GM10248 (cell line): ENCODE data around the gene ERN1.

Experiments used
- CTCF ChIA-PET: fragments of 300-600 bp; sonication (Branson Sonifier 250); formaldehyde crosslinking; extraction: SDS; loops from one replicate; lab custom pipeline; 2021; ENCODE audit warnings: antibody characterized with exemption; lab: Yijun Ruan, JAX
- POLR2A ChIA-PET: fragments of 350-650 bp; sonication (Branson Sonifier 250); formaldehyde crosslinking; extraction: SDS; loops from one replicate; lab custom pipeline; 2020; ENCODE audit warnings: antibody characterized with exemption; lab: Yijun Ruan, JAX
- DNase-seq: peaks from one replicate; pipeline ENCODE4 v3.0.0; 2012; ENCODE audit errors: extremely low spot score
- TF ChIP-seq, protein P1 (sequence below): IDR thresholded peaks from 2 replicates; pipeline ENCODE4 v1.5.1; 2012; ENCODE audit warnings: mild to moderate bottlenecking, low read depth; ENCODE audit errors: extremely low read depth, missing control alignments, control extremely low read depth

The ERN1 gene

DNA sequence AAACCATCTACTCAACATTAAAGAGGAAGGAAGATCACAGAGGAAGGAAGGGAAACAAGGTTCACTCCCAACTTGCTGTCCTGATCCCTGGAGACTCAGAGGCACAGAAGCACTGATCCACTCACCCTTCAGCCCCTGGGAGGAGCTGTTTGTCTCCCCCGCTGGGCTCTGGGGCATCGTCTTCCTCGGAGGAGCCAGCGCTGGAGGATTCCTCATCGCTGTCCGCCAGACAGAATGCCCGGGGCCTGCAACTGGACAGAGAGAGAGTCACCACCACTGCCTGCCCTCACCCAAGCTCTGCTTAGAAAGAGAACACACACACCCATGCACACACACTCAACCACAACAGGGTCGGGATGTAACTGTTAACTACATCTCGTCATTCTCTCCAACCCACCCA lies 24.8 kb upstream of the ERN1 start:
- DNase-seq: no peak
- POLR2A ChIA-PET: no interaction called here
- TF ChIP-seq, protein P1, sequence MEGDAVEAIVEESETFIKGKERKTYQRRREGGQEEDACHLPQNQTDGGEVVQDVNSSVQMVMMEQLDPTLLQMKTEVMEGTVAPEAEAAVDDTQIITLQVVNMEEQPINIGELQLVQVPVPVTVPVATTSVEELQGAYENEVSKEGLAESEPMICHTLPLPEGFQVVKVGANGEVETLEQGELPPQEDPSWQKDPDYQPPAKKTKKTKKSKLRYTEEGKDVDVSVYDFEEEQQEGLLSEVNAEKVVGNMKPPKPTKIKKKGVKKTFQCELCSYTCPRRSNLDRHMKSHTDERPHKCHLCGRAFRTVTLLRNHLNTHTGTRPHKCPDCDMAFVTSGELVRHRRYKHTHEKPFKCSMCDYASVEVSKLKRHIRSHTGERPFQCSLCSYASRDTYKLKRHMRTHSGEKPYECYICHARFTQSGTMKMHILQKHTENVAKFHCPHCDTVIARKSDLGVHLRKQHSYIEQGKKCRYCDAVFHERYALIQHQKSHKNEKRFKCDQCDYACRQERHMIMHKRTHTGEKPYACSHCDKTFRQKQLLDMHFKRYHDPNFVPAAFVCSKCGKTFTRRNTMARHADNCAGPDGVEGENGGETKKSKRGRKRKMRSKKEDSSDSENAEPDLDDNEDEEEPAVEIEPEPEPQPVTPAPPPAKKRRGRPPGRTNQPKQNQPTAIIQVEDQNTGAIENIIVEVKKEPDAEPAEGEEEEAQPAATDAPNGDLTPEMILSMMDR: no peak
- CTCF ChIA-PET: interaction anchor here (1.1 to 2.5 kb wide), 3 partner anchors 27 to 126 kb away, joined by 3 to 7 read pairs (median 3); no protein-coding TSS in a partner anchor

DNA sequence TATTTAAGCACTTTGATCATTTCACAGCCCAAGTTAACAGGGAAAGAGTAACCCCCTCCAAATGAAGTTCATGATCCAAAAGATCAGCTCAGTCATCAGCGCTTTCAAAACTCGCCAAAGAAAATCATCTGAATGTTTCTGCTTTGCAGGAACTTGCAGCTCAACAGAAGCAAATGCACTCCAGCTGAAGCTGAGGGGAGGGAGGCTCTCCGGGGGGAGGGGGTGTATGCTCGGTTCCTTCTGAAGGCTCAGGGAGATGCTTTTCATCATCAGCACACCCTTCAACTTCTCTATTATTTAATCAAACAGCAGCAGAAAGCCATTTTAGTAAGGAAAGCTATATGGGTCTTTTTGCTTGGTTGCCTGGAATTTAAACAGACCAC lies 24.4 kb upstream of the ERN1 start:
- TF ChIP-seq, protein P1: no peak
- POLR2A ChIA-PET: no interaction called here
- no peak for DNase-seq
- CTCF ChIA-PET: interaction anchor here (1.1 to 2.5 kb wide), 3 partner anchors 27 to 125 kb away, joined by 3 to 7 read pairs (median 3); no protein-coding TSS in a partner anchor

DNA sequence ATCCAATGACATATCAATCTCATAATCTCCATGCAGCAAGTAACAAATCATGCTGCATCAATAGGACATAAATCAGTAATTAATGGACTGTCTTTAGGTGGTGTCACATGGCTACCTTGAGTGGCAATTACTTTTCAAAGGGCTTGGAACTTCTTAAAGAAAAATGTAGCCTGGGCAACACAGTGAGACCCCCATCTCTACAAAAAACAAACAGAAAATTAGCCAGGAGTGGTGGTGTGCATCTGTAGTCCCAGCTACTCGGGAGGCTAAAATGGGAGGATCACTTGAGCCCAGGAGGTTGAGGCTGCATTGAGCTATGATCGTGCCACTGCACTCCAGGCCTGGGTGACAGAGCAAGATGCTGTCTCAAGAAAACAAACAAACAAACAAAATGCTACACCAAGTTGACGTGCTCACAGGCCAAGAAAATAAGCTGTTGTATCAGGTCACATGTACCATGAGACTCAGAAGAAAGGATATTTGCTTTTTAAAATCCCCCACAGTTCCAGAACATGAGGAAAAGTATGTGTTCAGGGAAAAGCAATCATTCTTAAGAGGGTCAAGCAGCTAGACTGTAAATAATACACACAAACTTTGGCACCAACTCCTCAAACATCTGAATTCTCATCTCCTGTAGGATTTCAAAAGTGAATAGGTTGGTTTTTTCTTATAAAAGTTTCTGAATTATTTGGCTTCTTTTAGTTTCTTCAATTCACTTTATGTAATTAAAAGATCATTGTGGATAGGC lies 23.8 kb upstream of the ERN1 start:
- ChIA-PET CTCF (interaction anchor here (1.2 kb wide), 1 partner anchor 51 kb away, joined by 3 read pairs; no protein-coding TSS in a partner anchor), POLR2A (no interaction called here)
- no peak for DNase-seq
- TF ChIP-seq, protein P1: no peak

DNA sequence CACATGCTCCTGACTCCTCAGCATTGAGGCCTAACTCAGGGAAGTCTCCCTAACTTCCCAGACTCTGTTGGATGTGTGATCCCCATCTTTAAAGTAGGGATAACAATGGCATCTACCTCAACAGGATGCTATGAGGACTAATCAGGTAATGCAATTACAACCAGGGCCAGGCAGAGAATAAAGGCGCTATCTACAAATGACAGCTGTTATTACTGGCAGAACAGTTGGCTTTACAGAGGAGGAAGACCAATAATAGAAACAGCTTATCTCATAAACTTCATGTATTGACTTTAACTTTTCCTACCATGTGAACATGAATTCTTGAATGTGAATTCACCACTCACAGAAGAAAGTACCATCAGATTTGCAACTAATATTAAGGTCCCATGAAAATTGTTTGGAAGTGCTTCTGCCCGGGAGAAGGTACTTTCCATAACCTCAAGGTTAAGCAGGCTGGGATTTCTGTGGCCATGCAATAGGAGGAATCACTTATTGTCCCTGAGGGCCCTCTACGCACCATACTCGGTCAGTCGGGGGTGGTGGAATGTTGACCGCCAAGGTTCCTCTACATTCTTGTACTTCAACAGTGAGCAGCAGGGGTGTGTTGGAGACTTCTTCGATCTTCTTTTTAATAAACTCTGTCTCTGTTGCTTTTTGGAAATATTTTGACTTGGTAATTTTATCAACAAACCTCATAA lies 22.6 kb upstream of the ERN1 start:
- no peak for DNase-seq
- TF ChIP-seq, protein P1: no peak
- ChIA-PET CTCF (interaction anchor here (1.0 to 1.3 kb wide), 2 partner anchors 77 to 127 kb away, joined by 3 read pairs; no protein-coding TSS in a partner anchor), POLR2A (no interaction called here)

DNA sequence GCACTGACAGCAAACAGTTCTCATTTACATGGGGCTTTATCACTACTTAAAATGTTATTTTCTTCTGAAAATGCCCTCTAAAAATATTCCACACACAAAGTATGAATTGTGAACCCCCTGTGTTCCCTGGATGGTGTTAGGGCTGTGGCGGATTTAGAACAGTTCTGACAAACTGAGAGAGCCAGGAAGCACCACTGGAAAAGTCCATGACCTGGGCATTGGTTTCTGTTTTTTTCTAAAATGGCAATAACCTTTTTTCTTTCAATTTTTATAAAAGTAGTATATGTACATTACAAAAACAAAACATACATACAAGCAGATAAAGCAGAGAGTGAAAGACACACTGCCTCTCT lies 21.0 kb upstream of the ERN1 start:
- TF ChIP-seq, protein P1: no peak
- ChIA-PET CTCF (interaction anchor here (1.8 to 4.0 kb wide), 3 partner anchors 14 to 125 kb away, joined by 4 to 32 read pairs (median 7); no protein-coding TSS in a partner anchor), POLR2A (no interaction called here)
- no peak for DNase-seq

DNA sequence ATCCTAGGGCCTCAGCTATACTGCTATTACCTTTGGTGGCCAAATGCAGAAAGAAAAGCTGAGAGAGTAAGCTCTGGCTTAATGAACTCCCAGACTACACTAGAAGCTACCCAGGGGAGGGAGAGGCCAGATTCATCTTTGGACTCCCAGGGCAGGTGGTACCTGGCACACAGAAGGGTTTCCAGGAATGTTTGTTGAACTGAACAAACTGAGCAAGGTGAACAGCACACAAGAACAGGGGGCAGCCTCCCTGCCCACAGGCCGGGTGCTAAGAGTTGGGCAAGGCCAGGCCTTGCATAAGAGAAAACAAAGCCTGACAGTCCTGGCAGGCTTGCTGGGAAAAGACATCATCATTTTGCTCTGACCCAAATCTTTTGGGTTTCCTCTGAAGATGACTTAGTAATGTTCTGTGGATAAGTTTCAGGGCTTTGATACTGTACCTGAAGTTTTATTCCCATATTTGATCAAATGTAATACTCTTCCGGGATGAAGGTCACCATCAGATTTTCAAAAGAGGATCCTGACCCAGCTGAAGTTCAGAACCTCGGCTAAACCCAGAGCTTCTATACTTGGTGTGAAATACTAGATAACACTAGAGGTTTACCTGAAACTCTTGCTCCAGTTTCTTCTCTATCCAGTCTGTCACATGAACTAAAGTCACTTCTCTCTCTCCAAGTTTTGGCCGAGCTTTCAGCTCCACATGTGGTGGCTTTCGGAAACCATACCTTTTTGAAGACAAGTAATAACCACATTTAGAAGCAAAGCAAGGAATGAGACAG lies 20.5 kb upstream of the ERN1 start:
- ChIA-PET POLR2A (no interaction called here), CTCF (interaction anchor here (1.2 to 4.0 kb wide), 8 partner anchors 15 to 134 kb away, joined by 3 to 32 read pairs (median 6); no protein-coding TSS in a partner anchor)
- DNase-seq: no peak
- TF ChIP-seq, protein P1: no peak
